DOHH2 (cell line): ENCODE data around the gene ARIH2.

ENCODE experiments used
- H3F3A ChIP-seq: fragments of 200-600 bp; sonication (generic), shearing (Covaris generic); 2 replicates; pipeline ENCODE4 v1.6.0; 2016; ENCODE audit warnings: antibody characterized with exemption, mild to moderate bottlenecking; ENCODE audit not compliant: control insufficient read depth, insufficient read depth
- H3K27ac ChIP-seq: fragments of 200-600 bp; sonication (generic); 2 replicates; pipeline ENCODE4 v1.5.1; 2014; ENCODE audit warnings: low read depth, mild to moderate bottlenecking, low read length, moderate library complexity
- H3K27me3 ChIP-seq: fragments of 200-600 bp; sonication (generic); 2 replicates; pipeline ENCODE4 v1.6.1; 2014; ENCODE audit warnings: mild to moderate bottlenecking, low read length, mixed read lengths; ENCODE audit not compliant: control insufficient read depth
- H3K36me3 ChIP-seq: fragments of 200-600 bp; sonication (generic); 2 replicates; pipeline ENCODE4 v1.6.1; 2014; ENCODE audit warnings: mild to moderate bottlenecking, low read length, moderate library complexity, mixed read lengths; ENCODE audit not compliant: control insufficient read depth
- H3K4me1 ChIP-seq: fragments of 200-600 bp; sonication (generic); 2 replicates; pipeline ENCODE4 v1.6.1; 2014; ENCODE audit warnings: mild to moderate bottlenecking, low read length, mixed read lengths; ENCODE audit not compliant: control insufficient read depth
- H3K4me2 ChIP-seq: fragments of 200-600 bp; sonication (generic); 2 replicates; pipeline ENCODE4 v1.6.0; 2014; ENCODE audit warnings: mild to moderate bottlenecking, low read length, moderate library complexity
- H3K4me3 ChIP-seq: fragments of 200-600 bp; sonication (generic); 2 replicates; pipeline ENCODE4 v1.5.1; 2014; ENCODE audit warnings: mild to moderate bottlenecking, low read length, mixed read lengths
- H3K79me2 ChIP-seq: fragments of 200-600 bp; sonication (generic); 2 replicates; pipeline ENCODE4 v1.6.1; 2014; ENCODE audit warnings: mild to moderate bottlenecking, low read length, mixed read lengths; ENCODE audit not compliant: control insufficient read depth
- H3K9me2 ChIP-seq: fragments of 200-600 bp; sonication (generic); replicated peaks from 2 replicates; pipeline ENCODE4 v1.6.1; 2014; ENCODE audit warnings: mild to moderate bottlenecking, low read length, mixed read lengths; ENCODE audit not compliant: control insufficient read depth
- H3K9me3 ChIP-seq: fragments of 200-600 bp; sonication (generic); 2 replicates; pipeline ENCODE4 v1.6.1; 2014; ENCODE audit warnings: antibody characterized with exemption, low read length, mixed read lengths; ENCODE audit not compliant: control insufficient read depth, insufficient read depth
- H4K20me1 ChIP-seq: fragments of 200-600 bp; sonication (generic); 2 replicates; pipeline ENCODE4 v1.6.0; 2014; ENCODE audit warnings: low read depth, mild to moderate bottlenecking, antibody characterized with exemption, low read length, moderate library complexity; ENCODE audit not compliant: control insufficient read depth, insufficient read depth
- EZH2phosphoT487 ChIP-seq: fragments of 200-600 bp; sonication (generic); IDR thresholded peaks from 2 replicates; pipeline ENCODE4 v1.6.1; 2017; ENCODE audit warnings: borderline replicate concordance, mild to moderate bottlenecking, antibody characterized with exemption, low read length, moderate library complexity, mixed read lengths
- TF ChIP-seq, protein P1 (sequence below): fragments of 200-600 bp; sonication (generic); IDR thresholded peaks from one replicate; pipeline ENCODE4 v1.5.1; 2014; ENCODE audit warnings: antibody characterized with exemption, mild to moderate bottlenecking, low read depth, low read length; ENCODE audit not compliant: poor library complexity, severe bottlenecking

Gene ARIH2

GRCh38 chr3:49035281-49035680 lies 116.6 kb downstream of the ARIH2 start:
- peaks cover 64% of the 10 kb centered on the region for H3K36me3 ChIP-seq
- no peaks in the 10 kb centered on the region; the same call in 1 of the 2 replicates for H4K20me1 ChIP-seq
- no peaks in the 10 kb centered on the region for H3K4me1 ChIP-seq
- H3F3A ChIP-seq: peaks cover 14% of the 10 kb centered on the region
- H3K9me3 ChIP-seq: no peaks in the 10 kb centered on the region
- H3K27ac ChIP-seq: no peak overlapping the region
- no peaks in the 10 kb centered on the region for H3K9me2 ChIP-seq
- H3K27me3 ChIP-seq: no peaks in the 10 kb centered on the region
- H3K4me3 ChIP-seq: no peak overlapping the region
- H3K79me2 ChIP-seq: no peaks in the 10 kb centered on the region; the same call in 1 of the 2 replicates
- TF ChIP-seq, protein P1, sequence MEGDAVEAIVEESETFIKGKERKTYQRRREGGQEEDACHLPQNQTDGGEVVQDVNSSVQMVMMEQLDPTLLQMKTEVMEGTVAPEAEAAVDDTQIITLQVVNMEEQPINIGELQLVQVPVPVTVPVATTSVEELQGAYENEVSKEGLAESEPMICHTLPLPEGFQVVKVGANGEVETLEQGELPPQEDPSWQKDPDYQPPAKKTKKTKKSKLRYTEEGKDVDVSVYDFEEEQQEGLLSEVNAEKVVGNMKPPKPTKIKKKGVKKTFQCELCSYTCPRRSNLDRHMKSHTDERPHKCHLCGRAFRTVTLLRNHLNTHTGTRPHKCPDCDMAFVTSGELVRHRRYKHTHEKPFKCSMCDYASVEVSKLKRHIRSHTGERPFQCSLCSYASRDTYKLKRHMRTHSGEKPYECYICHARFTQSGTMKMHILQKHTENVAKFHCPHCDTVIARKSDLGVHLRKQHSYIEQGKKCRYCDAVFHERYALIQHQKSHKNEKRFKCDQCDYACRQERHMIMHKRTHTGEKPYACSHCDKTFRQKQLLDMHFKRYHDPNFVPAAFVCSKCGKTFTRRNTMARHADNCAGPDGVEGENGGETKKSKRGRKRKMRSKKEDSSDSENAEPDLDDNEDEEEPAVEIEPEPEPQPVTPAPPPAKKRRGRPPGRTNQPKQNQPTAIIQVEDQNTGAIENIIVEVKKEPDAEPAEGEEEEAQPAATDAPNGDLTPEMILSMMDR: no peak
- no peak for TF ChIP-seq EZH2phosphoT487
- no peak overlapping the region for H3K4me2 ChIP-seq
